ENCODE measurements around the gene ARHGAP12. TPM values are rescaled to one million over a fixed set of nuclear protein-coding genes. Genes with fewer than 3 reads are reported as not detected.

The ARHGAP12 gene
- polyA plus RNA-seq, 1 donor from 2014 or later: 62.6 TPM

GRCh38 chr10:31949266-31949665 lies 20.6 kb upstream of the ARHGAP12 start:
- no peak overlapping the region for H3K4me2 ChIP-seq (ENCODE audit: low read length)
- H2AFZ ChIP-seq (ENCODE audit: low read depth, low read length): no peak overlapping the region
- H4K20me1 ChIP-seq (ENCODE audit: insufficient read depth): no peaks in the 10 kb centered on the region
- H3K79me2 ChIP-seq (replicated peaks; ENCODE audit: insufficient read depth, low read length): no peaks in the 10 kb centered on the region
- no peaks in the 10 kb centered on the region for H3K36me3 ChIP-seq (ENCODE audit: insufficient read depth, low read length)
- no peak overlapping the region for H3K27ac ChIP-seq (ENCODE audit: low read length)
- no peak overlapping the region for H3K4me3 ChIP-seq (ENCODE audit: low read length)
- no peaks in the 10 kb centered on the region for H3K9me2 ChIP-seq (ENCODE audit: insufficient read depth, low read length)
- TF ChIP-seq CTCF (IDR thresholded peaks at IDR 0.05; ENCODE audit: poor library complexity, severe bottlenecking): no peak
- no peak for TF ChIP-seq POLR2AphosphoS5 (IDR thresholded peaks at IDR 0.05)
- TF ChIP-seq EP300 (conservative IDR thresholded peaks at IDR 0.05; ENCODE audit: poor library complexity, severe bottlenecking): no peak
- TF ChIP-seq MXI1 (conservative IDR thresholded peaks at IDR 0.05; ENCODE audit: poor library complexity, severe bottlenecking): no peak
- TF ChIP-seq TAF1 (IDR thresholded peaks at IDR 0.05; ENCODE audit: low read depth): no peak
- no peak for TF ChIP-seq EZH2 (IDR thresholded peaks at IDR 0.05; ENCODE audit: borderline replicate concordance, insufficient read depth, low read length, poor library complexity, severe bottlenecking)
- no peak for TF ChIP-seq RAD21 (conservative IDR thresholded peaks at IDR 0.05)
- no peak for TF ChIP-seq SMC3 (conservative IDR thresholded peaks at IDR 0.05; ENCODE audit: poor library complexity)
- TF ChIP-seq REST (IDR thresholded peaks at IDR 0.05; ENCODE audit: borderline replicate concordance): no peak
- no peaks in the 10 kb centered on the region for H3K9me3 ChIP-seq (ENCODE audit: low read length)
- H3K9ac ChIP-seq (ENCODE audit: low read length): no peak overlapping the region
- no peaks in the 10 kb centered on the region for H3F3A ChIP-seq (ENCODE audit: insufficient read depth, low read length, poor library complexity, severe bottlenecking)
- no peaks in the 10 kb centered on the region for H3K27me3 ChIP-seq (ENCODE audit: insufficient read depth, low read depth, low read length)

DNA sequence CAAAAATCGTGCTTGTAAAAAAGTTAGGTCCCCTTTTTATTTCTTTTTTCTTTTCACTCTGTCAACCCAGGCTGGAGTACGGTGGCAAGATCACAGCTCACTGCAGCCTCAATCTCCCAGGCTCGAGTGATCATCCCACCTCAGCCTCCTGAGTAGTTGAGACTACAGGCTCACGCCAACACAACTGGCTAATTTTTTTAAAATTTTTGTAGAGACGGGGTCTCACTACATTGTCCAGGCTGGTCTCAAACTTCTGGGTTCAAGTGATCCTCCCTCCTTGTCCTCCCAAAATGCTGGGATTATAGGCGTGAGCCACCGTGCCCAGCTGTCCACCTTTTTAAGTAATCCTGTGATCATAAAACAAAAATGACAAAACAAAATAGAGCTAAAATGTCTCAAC lies 19.4 kb upstream of the ARHGAP12 start:
- Histone ChIP-seq H3K9ac (ENCODE audit: low read length) (no peak overlapping the region), H3K36me3 (ENCODE audit: insufficient read depth, low read length) (no peaks in the 10 kb centered on the region), H3K27me3 (ENCODE audit: insufficient read depth, low read depth, low read length) (no peaks in the 10 kb centered on the region), H3K9me3 (ENCODE audit: low read length) (no peaks in the 10 kb centered on the region), H4K20me1 (ENCODE audit: insufficient read depth) (no peaks in the 10 kb centered on the region), H3K9me2 (ENCODE audit: insufficient read depth, low read length) (no peaks in the 10 kb centered on the region), H3K4me2 (ENCODE audit: low read length) (no peak overlapping the region), H3K27ac (ENCODE audit: low read length) (no peak overlapping the region), H3K4me3 (ENCODE audit: low read length) (no peak overlapping the region), H3F3A (ENCODE audit: insufficient read depth, low read length, poor library complexity, severe bottlenecking) (no peaks in the 10 kb centered on the region), H2AFZ (ENCODE audit: low read depth, low read length) (no peak overlapping the region), H3K79me2 (replicated peaks; ENCODE audit: insufficient read depth, low read length) (no peaks in the 10 kb centered on the region)
- TF ChIP-seq EZH2 (IDR thresholded peaks at IDR 0.05; ENCODE audit: borderline replicate concordance, insufficient read depth, low read length, poor library complexity, severe bottlenecking) (no peak), RAD21 (conservative IDR thresholded peaks at IDR 0.05) (no peak), POLR2AphosphoS5 (IDR thresholded peaks at IDR 0.05) (no peak), REST (IDR thresholded peaks at IDR 0.05; ENCODE audit: borderline replicate concordance) (no peak)

Data from neural cell (in vitro differentiated cells).